IPS-NIHi11 (cell line): ENCODE data around the gene RNASE12.
"Not testable (repeated sequence)": the region's sequence is repeated elsewhere in the genome, so short reads cannot be mapped to it uniquely, and the experiment has no call there.

Experiments used
- DNase-seq: peaks from one replicate; pipeline ENCODE4 v3.0.0; 2012; ENCODE audit warnings: mixed read lengths, low spot score

RNASE12 gene

GRCh38 chr14:20591235-20591634 is at the start of gene RNASE12:
Gene RNASE12 (minus strand): TSS chr14:20591376. CDS start chr14:20590723, 653 bp downstream.
- no peak for DNase-seq

GRCh38 chr14:20632831-20633691 is 41.9 kb upstream of the RNASE12 start:
- DNase-seq: peak; percentile 82

- no peak for DNase-seq
These were observed 41.3 kb upstream of the RNASE12 start for GRCh38 chr14:20632448-20632830.

- DNase-seq: peak; percentile 56
These were observed 40.8 kb upstream of the RNASE12 start for GRCh38 chr14:20631880-20632389.

GRCh38 chr14:20631023-20631879 is 40.1 kb upstream of the RNASE12 start:
- no peak for DNase-seq

- DNase-seq: peak; percentile 41
These were observed 39.3 kb upstream of the RNASE12 start for GRCh38 chr14:20630340-20631022.

- no peak for DNase-seq
These were observed 37.1 kb upstream of the RNASE12 start for GRCh38 chr14:20628063-20628854.

GRCh38 chr14:20627346-20628027 is 36.3 kb upstream of the RNASE12 start:
- DNase-seq: no peak

GRCh38 chr14:20626274-20626673 is 35.1 kb upstream of the RNASE12 start:
- no peak for DNase-seq

- DNase-seq: peak; percentile 58
These were observed 33.4 kb upstream of the RNASE12 start for GRCh38 chr14:20624495-20625070.

- DNase-seq: no peak
These were observed 32.6 kb upstream of the RNASE12 start for GRCh38 chr14:20623798-20624197.

- DNase-seq: no peak
These were observed 31.7 kb upstream of the RNASE12 start for GRCh38 chr14:20622816-20623291.

GRCh38 chr14:20620798-20621478 is 29.8 kb upstream of the RNASE12 start:
- no peak for DNase-seq

GRCh38 chr14:20619688-20620087 is 28.5 kb upstream of the RNASE12 start:
- not testable (repeated sequence) for DNase-seq

GRCh38 chr14:20618271-20618749 is 27.1 kb upstream of the RNASE12 start:
- no peak for DNase-seq

GRCh38 chr14:20617138-20618003 is 26.2 kb upstream of the RNASE12 start:
- DNase-seq: no peak

GRCh38 chr14:20615996-20616395 is 24.8 kb upstream of the RNASE12 start:
- no peak for DNase-seq
